HepG2 (cell line): Measurements from ENCODE around the gene IGLL1. TPM values are rescaled to one million over a fixed set of nuclear protein-coding genes. Genes with fewer than 3 reads are reported as not detected.
"Not testable (repeated sequence)": the region's sequence is repeated elsewhere in the genome, so short reads cannot be mapped to it uniquely, and the experiment has no call there.

Experiments
- ATAC-seq: fragments of 200-7000 bp; cut with Tn5 transposase; 3 replicates; pipeline ENCODE4 v1.9.1; 2020; ENCODE audit warnings: mild to moderate bottlenecking, moderate library complexity
- BruUV-seq: library from RNA; stranded (reverse); fragments of 400-500 nt; replicated peaks from 2 replicates; lab custom pipeline; 2021; lab: Mats Ljungman, UMichigan
- CTCF ChIA-PET: fragments of 300-600 bp; formaldehyde crosslinking; extraction: SDS; loops from one replicate; lab custom pipeline; 2021; ENCODE audit warnings: low total read pairs, inconsistent platforms, low intra/inter-chr PET ratio; lab: Yijun Ruan, JAX
- POLR2A ChIA-PET: fragments of 350-600 bp; sonication (Branson Sonifier 250); formaldehyde crosslinking; loops from one replicate; lab custom pipeline; 2020; ENCODE audit warnings: antibody characterized with exemption, inconsistent platforms; lab: Yijun Ruan, JAX
- DNase-seq: peaks from one replicate; pipeline ENCODE4 v3.0.0-alpha.2; 2015; ENCODE audit warnings: low spot score
- FAIRE-seq: peaks from 3 replicates; lab custom pipeline; 2011; peaks lifted over from hg19 to GRCh38; lab: Jason Lieb, UNC
- H2AFZ ChIP-seq: one replicate; pipeline ENCODE4 v1.6.1; 2011; ENCODE audit warnings: low read length, inconsistent platforms
- H3K27ac ChIP-seq: fragments of 300-600 bp; 3 replicates; pipeline ENCODE4 v1.8.0; 2011; ENCODE audit warnings: mixed run types, mild to moderate bottlenecking, mixed read lengths, low read length, inconsistent platforms; ENCODE audit not compliant: insufficient read depth; ENCODE audit errors: extremely low read length
- H3K27me3 ChIP-seq, 2 experiments: fragments of 200-600 bp in 1 of 2; 2 replicates in 1 of 2; 3 replicates in 1 of 2; pipeline versions ENCODE4 v1.6.0 to v1.8.0; 2011; ENCODE audit warnings: low read length in 2 of 2, mild to moderate bottlenecking in 2 of 2, moderate library complexity in 2 of 2, inconsistent platforms in 1 of 2; ENCODE audit not compliant: insufficient read depth in 2 of 2, control insufficient read depth in 1 of 2
- H3K36me3 ChIP-seq, 2 experiments: fragments of 200-600 bp in 1 of 2; replicated peaks in 1 of 2; 2 replicates in 1 of 2; 3 replicates in 1 of 2; pipeline versions ENCODE4 v1.5.1 to v1.8.0; 2011; ENCODE audit warnings: low read length in 2 of 2, inconsistent platforms in 1 of 2; ENCODE audit not compliant: insufficient read depth in 2 of 2, control insufficient read depth in 1 of 2
- H3K4me1 ChIP-seq: 2 replicates; pipeline ENCODE4 v1.5.1; 2012; ENCODE audit warnings: low read length, inconsistent platforms; ENCODE audit not compliant: insufficient read depth
- H3K4me2 ChIP-seq: 2 replicates; pipeline ENCODE4 v1.6.0; 2011; ENCODE audit warnings: low read depth, low read length, inconsistent platforms
- H3K4me3 ChIP-seq, 3 experiments: fragments of 200-600 bp in 1 of 3; sonication (generic), shearing (Covaris generic) in 1 of 3; replicated peaks in 1 of 3; 2 replicates each; pipeline ENCODE4 v1.5.1; 2011 to 2016; ENCODE audit warnings: low read length in 3 of 3, inconsistent platforms in 2 of 3, low read depth in 2 of 3, mild to moderate bottlenecking in 2 of 3, control low read depth in 1 of 3, mixed read lengths in 1 of 3; ENCODE audit not compliant: insufficient read depth in 1 of 3
- H3K79me2 ChIP-seq: one replicate; pipeline ENCODE4 v1.6.1; 2011; ENCODE audit warnings: low read length, inconsistent platforms; ENCODE audit not compliant: insufficient read depth
- H3K9ac ChIP-seq: 2 replicates; pipeline ENCODE4 v1.6.0; 2011; ENCODE audit warnings: mild to moderate bottlenecking, low read depth, low read length, inconsistent platforms; ENCODE audit not compliant: insufficient read depth
- H3K9me3 ChIP-seq: 2 replicates; pipeline ENCODE4 v1.5.1; 2012; ENCODE audit warnings: mild to moderate bottlenecking, low read length
- H4K20me1 ChIP-seq: 2 replicates; pipeline ENCODE4 v1.6.0; 2011; ENCODE audit warnings: inconsistent platforms, mild to moderate bottlenecking, low read length, moderate library complexity; ENCODE audit not compliant: insufficient read depth
- CTCF ChIP-seq: sonication (generic); formaldehyde crosslinking; IDR thresholded peaks from 2 replicates; pipeline ENCODE4 v1.5.0; 2020; ENCODE audit warnings: mild to moderate bottlenecking, missing genetic modification reagents, moderate library complexity
- NCOA1 ChIP-seq: sonication (generic); formaldehyde crosslinking; IDR thresholded peaks from 2 replicates; pipeline ENCODE4 v1.9.0; 2021; ENCODE audit warnings: missing genetic modification reagents
- SALL1 ChIP-seq: sonication (generic); formaldehyde crosslinking; IDR thresholded peaks from 2 replicates; pipeline ENCODE4 v1.8.0; 2022; ENCODE audit warnings: mild to moderate bottlenecking, missing genetic modification reagents
- TBX2 ChIP-seq: sonication (generic); formaldehyde crosslinking; IDR thresholded peaks from 2 replicates; pipeline ENCODE4 v1.5.0; 2020; ENCODE audit warnings: missing genetic modification reagents, mild to moderate bottlenecking, borderline replicate concordance
- TEAD3 ChIP-seq: optimal IDR thresholded peaks from 2 replicates; pipeline ENCODE3; 2016; ENCODE audit warnings: borderline replicate concordance
- UBTF ChIP-seq: sonication (generic); formaldehyde crosslinking; IDR thresholded peaks from 2 replicates; pipeline ENCODE4 v1.4.0; 2020; ENCODE audit warnings: mild to moderate bottlenecking, missing genetic modification reagents
- ZMYM3 ChIP-seq: sonication (generic); formaldehyde crosslinking; IDR thresholded peaks from 2 replicates; pipeline ENCODE4 v1.5.1; 2020; ENCODE audit warnings: mild to moderate bottlenecking, missing genetic modification reagents
- ZNF121 ChIP-seq: sonication (generic); formaldehyde crosslinking; IDR thresholded peaks from 2 replicates; pipeline ENCODE4 v1.5.0; 2020; ENCODE audit warnings: mild to moderate bottlenecking, missing genetic modification reagents
- WGBS: methylation state at CpG from one replicate; pipeline ENCODE4 v1.1.6; 2017; ENCODE audit warnings: low lambda C conversion rate; 5-methylcytosine and 5-hydroxymethylcytosine counted together
- in situ Hi-C: cut with HindIII; loops from 2 replicates; pipeline ENCODE4 v1.10.0; 2017; ENCODE audit warnings: low pct_unique_long_range_greater_than_20kb; ENCODE audit not compliant: extremely low pct_ligation_motif_present
- intact Hi-C: fragments of 100-400 bp; cut with micrococcal nuclease; formaldehyde crosslinking; loops from one replicate; pipeline ENCODE4 v1.10.0; 2022; ENCODE audit not compliant: unreplicated experiment
- polyA plus RNA-seq, 8 experiments: library from polyadenylated mRNA; depleted of rRNA in 3 of 8; stranded (reverse) in 7 of 8; unstranded in 1 of 8; fragments of >200 nt; fragmentation: Illumina TruSeq in 4 of 8; extraction: Trizol in 4 of 8; gene quantifications; 2 replicates each; pipeline versions ENCODE4 v1.2.1 to v1.2.3, GENCODE V29; 2011 to 2016; ENCODE audit warnings: low read depth in 4 of 8, missing spikeins in 1 of 8, mixed read lengths in 1 of 8; ENCODE audit not compliant: insufficient read depth in 1 of 8
- total RNA-seq, 5 experiments: library from RNA; depleted of rRNA; stranded (reverse); fragments of >200 nt; fragmentation: Illumina TruSeq; extraction: Trizol; gene quantifications; 2 replicates each; pipeline ENCODE4 v1.2.3, GENCODE V29; 2016; ENCODE audit warnings: low read depth in 1 of 5
- TF ChIP-seq, protein P1 (sequence below): sonication (generic); formaldehyde crosslinking; IDR thresholded peaks from 2 replicates; pipeline ENCODE4 v1.4.0; 2020; ENCODE audit warnings: missing genetic modification reagents, mild to moderate bottlenecking, borderline replicate concordance
- TF ChIP-seq, protein P2 (sequence below): sonication (generic); formaldehyde crosslinking; IDR thresholded peaks from 2 replicates; pipeline ENCODE4 v1.9.0; 2022; ENCODE audit warnings: missing genetic modification reagents, mild to moderate bottlenecking, borderline replicate concordance

The IGLL1 gene
- total and polyA plus RNA-seq, 2 of the 13 experiments (the other 11 are each of a cell fraction or from before 2014, with no cell fraction given), result not detected

- TF ChIP-seq, protein P1, sequence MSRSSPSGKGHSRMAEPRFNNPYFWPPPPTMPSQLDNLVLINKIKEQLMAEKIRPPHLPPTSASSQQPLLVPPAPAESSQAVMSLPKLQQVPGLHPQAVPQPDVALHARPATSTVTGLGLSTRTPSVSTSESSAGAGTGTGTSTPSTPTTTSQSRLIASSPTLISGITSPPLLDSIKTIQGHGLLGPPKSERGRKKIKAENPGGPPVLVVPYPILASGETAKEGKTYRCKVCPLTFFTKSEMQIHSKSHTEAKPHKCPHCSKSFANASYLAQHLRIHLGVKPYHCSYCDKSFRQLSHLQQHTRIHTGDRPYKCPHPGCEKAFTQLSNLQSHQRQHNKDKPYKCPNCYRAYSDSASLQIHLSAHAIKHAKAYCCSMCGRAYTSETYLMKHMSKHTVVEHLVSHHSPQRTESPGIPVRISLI (CRISPR knock-in tag), result no peak
- no peak for TF ChIP-seq NCOA1 (CRISPR knock-in tag)
Observed at GRCh38 chr22:23579870-23580575, at the start of gene IGLL1 (continued).

- peak; percentile 51 for TF ChIP-seq CTCF (CRISPR knock-in tag)
- TF ChIP-seq SALL1 (CRISPR knock-in tag), result peak; percentile 25; the same call in 1 of the 2 replicates
- TF ChIP-seq, protein P2, sequence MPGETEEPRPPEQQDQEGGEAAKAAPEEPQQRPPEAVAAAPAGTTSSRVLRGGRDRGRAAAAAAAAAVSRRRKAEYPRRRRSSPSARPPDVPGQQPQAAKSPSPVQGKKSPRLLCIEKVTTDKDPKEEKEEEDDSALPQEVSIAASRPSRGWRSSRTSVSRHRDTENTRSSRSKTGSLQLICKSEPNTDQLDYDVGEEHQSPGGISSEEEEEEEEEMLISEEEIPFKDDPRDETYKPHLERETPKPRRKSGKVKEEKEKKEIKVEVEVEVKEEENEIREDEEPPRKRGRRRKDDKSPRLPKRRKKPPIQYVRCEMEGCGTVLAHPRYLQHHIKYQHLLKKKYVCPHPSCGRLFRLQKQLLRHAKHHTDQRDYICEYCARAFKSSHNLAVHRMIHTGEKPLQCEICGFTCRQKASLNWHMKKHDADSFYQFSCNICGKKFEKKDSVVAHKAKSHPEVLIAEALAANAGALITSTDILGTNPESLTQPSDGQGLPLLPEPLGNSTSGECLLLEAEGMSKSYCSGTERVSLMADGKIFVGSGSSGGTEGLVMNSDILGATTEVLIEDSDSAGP (CRISPR knock-in tag), result 0 out of 2 replicates have a peak, but pooled peaks have one; percentile 15
- 0 out of 2 replicates have a peak, but pooled peaks have one; percentile 22 for TF ChIP-seq UBTF (CRISPR knock-in tag)
- TF ChIP-seq ZMYM3, result 0 out of 2 replicates have a peak, but pooled peaks have one; percentile 45
- TF ChIP-seq TEAD3 (CRISPR knock-in tag), result peak; percentile 31
- TF ChIP-seq ZNF121 (CRISPR knock-in tag), result peak; percentile 63; the same call in 1 of the 2 replicates
- peak; percentile 25; the same call in 1 of the 2 replicates for TF ChIP-seq TBX2
- ATAC-seq, result peak; percentile 88
- H3K27ac ChIP-seq, H3K27me3 ChIP-seq, H3K36me3 ChIP-seq, BruUV-seq, H3K79me2 ChIP-seq, CTCF ChIA-PET, H2AFZ ChIP-seq, in situ Hi-C loops, H3K4me3 ChIP-seq, H3K9me3 ChIP-seq, H3K9ac ChIP-seq, H4K20me1 ChIP-seq: not testable (repeated sequence)
- FAIRE-seq, result peak; percentile 57
- POLR2A ChIA-PET, result interaction anchor here (0.8 kb wide), 1 partner anchor 139 kb away, joined by 3 read pairs; the partner anchor contains the start of gene CHCHD10
- Histone ChIP-seq H3K4me2 (0 out of 2 replicates have a peak overlapping the region, but pooled peaks have one; percentile 14), H3K4me1 (peaks cover 50% of the 10 kb centered on the region)
- WGBS, result 29% methylated on average over 6 of the region's 6 CpGs
- peak; percentile 29 for DNase-seq
- intact Hi-C loops, result loop anchor here (5.0 kb wide), 1 partner anchor 49 kb away; no protein-coding TSS in a partner anchor
Observed at GRCh38 chr22:23628056-23628743, 48.1 kb upstream of the IGLL1 start.
